Measurements from ENCODE around the gene SHISA2.

The SHISA2 gene

DNA sequence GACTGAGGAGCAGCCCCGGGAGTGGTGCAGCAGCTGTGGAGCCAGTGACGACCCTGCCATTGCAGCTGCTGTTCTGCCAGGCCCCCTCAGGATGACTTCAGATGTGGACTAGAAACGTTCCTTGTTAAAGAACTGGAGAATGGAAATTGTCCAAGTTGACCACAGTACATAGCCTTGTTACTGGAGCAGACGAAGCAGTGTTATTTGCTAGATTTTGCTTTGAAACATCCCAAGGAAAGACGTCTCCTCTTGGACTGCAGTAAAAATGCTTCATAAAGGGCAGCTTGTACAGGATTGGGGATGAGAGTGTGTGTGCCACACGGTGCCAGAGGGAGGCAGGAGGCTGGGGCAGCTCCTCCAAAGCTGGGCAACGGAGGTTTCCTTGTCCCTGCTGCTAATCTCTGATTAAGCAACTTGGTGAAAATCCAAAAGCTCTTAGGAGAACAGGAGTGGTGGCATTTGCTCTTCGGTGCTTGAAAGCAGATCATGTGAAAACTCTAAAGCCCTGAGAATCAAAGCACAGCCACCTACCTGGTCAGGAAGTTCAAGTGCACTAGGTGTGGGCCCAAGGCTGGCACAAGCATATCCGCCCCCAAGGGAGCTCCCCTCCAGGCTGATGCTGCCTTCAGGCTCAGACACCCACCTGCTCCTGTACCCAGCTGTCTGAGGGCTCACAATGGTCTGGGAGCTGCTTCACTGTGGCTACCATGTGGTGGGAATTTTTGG is 34.5 kb downstream of the SHISA2 start:
- no peak for DNase-seq

DNA sequence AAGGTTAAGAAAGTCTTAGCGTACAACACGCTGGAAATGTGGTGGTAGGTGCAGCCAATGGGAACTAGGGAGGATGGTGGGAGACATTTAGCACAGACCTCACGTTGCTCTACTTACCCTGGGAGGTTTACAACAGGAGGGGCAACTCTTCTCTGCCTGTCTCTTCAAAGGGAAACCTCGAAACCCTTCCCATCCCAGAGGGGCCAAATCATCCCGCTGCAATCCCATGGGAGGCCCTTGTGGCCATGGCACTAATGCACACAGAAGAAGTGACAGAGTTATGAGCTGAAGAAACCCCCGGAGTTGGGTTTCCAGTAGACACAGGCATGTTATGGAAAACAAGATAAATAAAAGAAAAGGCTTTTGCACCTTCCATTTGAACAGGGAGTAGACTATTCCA is 35.6 kb downstream of the SHISA2 start:
- DNase-seq: no peak

DNA sequence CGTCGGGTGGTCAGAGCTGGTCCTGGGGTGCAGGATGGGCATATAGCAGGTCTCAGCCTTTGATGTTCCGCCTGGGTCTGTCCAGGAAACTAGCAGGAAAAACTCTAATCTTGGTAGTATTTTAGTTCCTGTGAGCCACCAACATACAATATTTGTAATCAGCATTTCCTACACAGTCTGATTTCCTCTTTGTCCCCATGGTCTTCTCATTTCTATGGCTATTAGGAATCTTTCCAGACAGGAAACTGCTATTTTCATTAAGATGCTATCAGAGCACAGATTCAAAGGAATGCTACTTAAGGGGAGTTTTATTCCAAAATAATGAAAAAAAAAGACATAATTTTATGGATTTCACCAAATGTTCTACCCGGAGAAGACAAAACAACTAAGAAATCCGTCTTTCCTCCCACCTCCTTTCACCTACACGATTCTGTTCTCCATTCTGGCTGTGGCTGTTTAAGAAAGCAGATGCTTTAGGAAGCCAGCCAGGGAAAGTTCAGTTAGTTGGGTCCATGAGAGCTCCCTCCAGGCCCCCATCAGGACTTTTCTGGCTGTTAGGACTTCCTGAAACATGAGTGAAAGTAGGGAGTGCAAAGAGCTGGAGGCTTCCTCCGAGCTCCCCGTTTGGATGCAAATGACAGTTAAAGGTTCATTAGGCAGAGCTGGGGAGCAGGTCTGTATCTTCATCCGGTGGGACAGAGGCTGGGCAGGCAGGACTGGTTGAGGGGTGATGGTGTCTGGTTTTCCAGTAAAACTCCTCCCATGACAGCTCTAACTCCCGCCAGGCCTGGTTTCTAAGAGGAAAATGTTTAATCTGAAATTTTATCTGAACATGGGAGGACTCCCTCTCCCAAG is 36.3 kb downstream of the SHISA2 start:
- DNase-seq: no peak

DNA sequence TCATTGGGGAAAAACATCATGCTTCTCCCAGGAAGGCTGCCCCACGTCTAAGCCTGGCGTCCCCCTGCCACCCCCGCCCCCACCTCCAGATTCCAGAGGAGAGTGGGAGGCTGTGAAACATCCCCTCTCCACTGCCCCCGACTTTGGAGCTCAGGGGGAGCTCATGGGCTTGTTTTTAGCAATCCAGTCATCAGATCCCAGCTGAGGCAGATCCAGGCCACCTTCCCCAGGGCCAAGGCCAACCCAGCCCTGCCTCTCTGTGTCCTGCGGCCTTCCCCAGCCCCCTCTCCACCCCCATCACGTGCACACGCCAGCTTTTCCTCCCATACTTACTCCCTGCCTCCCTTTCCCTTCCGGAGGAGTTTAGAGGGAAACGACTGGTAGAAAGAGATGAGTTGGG is 38.8 kb downstream of the SHISA2 start:
- DNase-seq: no peak

DNA sequence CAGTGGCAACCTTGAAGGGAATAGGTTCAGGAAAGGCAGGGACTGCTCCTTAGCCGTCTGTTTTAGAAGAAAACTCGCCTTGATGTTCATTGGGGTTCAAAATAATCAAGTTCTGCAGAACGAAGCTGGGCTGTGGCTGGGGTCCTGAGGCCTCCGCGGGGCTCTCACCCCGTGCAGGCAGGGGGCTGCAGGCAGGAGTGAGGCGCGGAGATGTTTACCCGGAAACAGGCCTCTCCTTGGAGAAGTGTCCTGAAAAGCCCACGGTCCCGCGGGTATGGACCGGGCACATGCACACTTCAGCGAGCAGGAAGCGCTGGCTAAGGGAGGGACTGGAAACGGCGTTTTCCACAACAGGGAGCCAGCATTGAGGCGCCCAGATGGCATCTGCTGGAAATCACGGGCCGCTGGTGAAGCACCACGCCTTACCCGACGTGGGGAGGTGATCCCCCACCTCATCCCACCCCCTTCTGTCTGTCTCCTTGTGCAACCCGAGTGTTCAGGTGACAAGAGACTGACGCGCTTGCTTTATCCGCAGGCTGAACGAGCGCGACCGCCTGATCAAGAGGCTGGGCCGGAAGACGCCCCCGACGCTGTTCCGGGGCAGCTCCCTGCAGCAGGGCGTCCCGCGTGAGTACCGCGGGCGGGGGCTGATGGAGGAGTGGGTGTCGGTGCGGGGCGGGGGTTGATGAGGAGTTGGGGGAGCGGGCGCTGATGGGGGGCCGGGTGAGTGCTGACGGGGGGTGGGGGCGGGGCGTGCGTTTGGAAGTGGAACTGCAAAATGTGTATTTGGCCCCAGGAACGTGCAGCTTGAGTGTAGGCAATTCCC is 39.6 kb downstream of the SHISA2 start:
- DNase-seq: no peak

DNA sequence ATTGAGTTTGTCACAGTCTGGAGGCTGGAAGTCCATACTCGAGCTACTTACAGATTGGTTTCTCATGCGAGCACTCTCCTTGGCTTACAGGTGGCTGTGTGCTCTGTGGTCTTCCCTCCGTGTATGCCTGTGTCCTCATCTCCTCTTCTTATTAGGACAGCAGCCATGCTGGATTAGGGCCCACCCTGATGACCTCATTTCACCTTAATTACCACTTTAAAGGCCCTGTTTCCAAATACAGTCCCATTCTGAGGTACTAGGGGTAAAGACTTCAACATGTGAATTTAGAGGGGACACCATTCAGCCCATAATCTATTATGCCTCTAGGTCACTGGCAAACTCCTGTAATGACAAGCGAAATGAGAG is 40.6 kb downstream of the SHISA2 start:
- no peak for DNase-seq

DNA sequence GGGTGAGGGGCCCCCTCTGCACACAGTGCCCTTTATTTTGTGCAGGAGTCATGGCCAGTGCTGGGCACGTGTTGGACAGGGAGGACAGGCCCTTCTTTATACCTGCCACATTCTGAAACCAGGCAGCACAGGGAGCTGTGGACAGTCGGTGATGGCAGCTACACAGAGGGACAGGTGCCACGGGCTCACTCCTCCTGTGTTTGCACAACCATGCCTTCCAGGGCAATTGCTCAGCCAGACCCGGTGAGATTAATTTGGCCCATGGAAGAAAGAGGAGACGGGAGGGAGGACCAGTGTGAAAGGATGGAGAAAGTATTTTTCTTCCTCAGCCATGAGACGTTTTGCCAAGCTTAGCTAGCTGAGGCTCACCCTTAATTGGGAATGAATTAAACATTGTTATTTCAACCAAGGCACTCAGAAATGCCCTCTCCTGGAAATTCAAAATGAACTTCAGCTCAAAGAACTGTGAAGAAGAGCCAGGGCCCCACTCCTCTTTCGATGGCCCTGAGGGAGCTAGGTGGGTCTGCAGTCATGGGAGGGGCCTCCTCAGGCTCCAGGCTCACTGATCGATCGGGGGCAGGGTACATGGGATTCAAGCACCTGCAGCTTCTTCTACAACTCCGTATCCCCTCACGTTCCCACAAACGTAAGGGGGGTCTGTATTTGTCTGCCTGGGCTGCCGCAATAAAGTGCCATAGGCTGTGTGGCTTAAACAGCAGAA is 41.2 kb downstream of the SHISA2 start:
- DNase-seq: no peak

DNA sequence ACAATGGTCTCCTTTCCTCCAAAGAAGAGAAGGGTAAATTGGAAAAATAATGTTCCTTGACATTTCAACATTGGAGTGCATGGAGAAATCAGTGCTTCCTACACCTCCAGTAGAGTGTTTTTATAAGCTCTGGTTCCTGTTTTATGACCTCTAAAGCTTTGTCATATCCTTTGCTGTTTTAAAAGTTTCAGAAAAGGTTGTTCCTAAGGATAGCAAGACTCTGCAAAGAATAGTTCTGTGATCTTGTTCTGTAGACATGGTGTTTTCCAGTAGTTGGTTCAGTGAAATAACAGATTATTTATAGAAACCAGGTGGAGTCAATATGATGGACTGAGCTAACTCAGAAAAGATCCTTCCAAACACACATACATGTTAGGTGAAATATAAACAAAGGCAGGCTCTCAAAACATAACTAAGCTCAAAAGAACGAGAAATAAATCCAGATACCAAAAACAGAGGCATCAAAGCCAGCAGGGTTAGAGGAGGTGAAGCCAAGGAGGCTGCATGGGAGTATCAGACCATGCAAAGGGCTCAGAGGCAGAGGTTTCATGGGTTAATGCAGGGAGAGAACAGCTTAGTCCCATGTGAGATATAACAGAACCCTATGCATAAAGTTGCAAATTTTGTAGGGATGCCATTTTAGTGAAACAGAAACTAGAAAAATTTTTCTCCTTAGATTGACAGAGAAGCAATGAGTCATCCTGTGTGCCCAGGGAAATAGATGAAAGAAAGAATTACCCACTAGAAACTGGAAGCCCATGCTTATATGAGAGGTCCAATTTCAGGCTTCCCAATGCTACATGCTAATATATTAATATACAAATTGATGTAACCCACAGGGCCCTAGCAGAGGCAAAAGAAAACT is 44.3 kb downstream of the SHISA2 start:
- DNase-seq: no peak
